ENCODE data around the gene TAMALIN.
A peak's percentile ranks its signal among the peaks of the same experiment; 100 is the strongest.

The TAMALIN gene

DNA sequence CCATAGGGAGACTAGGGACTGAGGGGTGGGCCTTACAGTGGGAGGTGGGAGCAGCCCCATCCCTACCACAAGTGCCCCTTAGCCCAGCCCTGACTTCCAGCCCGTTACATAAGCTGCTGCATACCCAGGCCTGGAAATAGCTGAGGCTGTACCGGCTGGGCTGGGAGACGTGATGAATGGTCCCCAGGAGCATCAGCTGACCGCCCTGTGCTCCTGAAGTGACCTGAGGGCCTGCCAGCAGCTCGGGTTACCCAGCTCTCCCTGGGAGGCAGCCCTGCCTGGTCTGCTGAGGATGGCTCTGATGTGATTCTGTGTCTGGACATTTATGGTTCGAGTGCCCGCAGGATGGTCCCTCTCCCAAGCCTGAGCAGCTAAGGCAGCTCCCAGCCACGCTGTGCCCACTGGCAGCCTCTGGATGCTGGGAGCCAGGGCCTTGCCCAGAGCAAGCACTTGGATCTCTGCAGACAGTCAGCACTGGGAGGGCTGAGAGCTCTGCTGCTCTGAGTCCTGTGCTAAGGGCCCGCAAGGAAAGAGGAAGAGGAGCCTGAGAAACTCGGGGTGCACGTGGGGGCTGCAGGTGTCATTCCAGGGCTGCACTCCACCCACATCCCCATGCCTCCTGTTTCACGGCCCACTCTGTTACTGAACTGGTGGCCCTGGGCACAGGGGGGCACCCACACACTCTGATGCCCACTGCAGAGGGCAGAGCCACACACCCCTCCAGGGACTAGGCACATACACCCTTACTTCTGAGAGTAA, 20.5 kb downstream of the TAMALIN start:
- H3K4me3 ChIP-seq (ENCODE audit: low read depth, low read length) = no peak overlapping the region
- no peak for DNase-seq (ENCODE audit: low read depth)
- TF ChIP-seq, protein P1, sequence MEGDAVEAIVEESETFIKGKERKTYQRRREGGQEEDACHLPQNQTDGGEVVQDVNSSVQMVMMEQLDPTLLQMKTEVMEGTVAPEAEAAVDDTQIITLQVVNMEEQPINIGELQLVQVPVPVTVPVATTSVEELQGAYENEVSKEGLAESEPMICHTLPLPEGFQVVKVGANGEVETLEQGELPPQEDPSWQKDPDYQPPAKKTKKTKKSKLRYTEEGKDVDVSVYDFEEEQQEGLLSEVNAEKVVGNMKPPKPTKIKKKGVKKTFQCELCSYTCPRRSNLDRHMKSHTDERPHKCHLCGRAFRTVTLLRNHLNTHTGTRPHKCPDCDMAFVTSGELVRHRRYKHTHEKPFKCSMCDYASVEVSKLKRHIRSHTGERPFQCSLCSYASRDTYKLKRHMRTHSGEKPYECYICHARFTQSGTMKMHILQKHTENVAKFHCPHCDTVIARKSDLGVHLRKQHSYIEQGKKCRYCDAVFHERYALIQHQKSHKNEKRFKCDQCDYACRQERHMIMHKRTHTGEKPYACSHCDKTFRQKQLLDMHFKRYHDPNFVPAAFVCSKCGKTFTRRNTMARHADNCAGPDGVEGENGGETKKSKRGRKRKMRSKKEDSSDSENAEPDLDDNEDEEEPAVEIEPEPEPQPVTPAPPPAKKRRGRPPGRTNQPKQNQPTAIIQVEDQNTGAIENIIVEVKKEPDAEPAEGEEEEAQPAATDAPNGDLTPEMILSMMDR (IDR thresholded peaks at IDR 0.05; ENCODE audit: insufficient read depth, low read depth, low read length, missing control alignments) = no peak

DNA sequence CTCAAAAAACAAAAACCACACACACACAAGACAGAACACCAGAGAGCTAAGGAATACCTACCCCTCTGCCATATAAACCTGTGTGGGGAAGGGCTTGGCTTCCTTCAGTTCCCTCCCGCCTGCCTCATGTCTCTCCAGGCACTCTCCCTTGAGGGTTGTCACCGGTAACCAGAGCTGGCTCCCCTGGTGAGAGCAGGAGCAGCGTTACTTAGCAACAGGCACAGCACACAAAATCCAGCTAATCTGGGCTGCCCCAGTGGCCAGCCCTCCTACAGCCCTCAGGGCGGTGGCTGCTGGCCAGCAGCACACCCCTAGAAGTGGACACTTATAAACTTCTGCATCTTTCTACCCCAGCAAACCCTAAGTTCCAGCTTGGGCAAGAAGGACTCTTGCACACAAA, 22.9 kb downstream of the TAMALIN start:
- DNase-seq (ENCODE audit: low read depth) = no peak
- H3K4me3 ChIP-seq (ENCODE audit: low read depth, low read length) = no peak overlapping the region
- TF ChIP-seq, protein P1 (IDR thresholded peaks at IDR 0.05; ENCODE audit: insufficient read depth, low read depth, low read length, missing control alignments) = no peak

DNA sequence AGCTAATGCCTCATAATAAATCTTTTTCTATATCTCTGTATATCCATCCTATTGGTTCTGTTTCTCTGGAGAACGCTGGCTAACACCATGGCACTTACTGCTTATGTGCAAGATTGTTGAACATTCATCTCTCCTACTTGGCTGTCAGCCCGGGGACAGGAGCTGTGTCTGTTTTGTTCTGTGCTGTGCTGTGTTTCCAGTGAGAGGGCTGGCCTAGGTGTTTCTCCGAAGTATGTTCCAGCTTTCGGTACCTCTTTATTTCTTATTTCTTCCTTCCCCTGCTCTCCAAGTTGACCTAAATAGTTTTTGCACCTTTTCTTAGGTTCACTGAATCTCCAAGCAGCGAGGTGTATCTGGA, 25.7 kb downstream of the TAMALIN start:
- TF ChIP-seq, protein P1 (IDR thresholded peaks at IDR 0.05; ENCODE audit: insufficient read depth, low read depth, low read length, missing control alignments) = no peak
- H3K4me3 ChIP-seq (ENCODE audit: low read depth, low read length) = no peak overlapping the region
- DNase-seq (ENCODE audit: low read depth) = no peak

DNA sequence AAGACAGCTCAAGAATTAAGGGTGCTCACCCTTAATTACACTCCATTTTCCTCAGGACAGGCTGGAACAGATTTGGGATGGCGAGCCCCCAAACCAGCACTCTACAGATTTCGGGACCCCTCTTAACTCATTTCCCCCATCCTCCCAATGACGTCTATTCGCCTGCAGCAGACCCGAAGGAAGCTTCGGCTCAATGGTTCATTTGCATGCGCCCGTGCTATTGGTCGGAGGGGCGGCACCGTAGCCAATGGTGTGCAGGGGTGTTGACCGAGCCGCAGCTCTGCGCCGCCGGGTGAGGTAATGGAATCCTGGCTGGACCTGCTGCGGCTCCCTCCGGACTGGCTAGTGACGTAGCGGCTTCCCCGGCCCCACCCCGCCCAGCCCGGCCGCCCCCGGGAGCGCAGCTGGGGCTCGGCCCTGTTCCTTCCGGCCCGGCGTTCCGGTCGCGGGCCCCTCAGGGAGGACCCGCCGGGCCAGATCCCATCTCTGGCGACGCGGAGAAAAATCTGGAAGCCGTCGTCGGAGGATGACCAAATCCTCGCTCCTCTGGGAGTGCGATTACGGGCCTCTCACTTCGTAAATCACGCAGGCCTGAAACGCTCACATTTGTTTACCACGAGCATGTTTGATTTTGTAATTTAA, 26.2 kb downstream of the TAMALIN start:
- H3K4me3 ChIP-seq (ENCODE audit: low read depth, low read length) = peak overlapping the region; percentile 57
- DNase-seq (ENCODE audit: low read depth) = peak; percentile 93
- TF ChIP-seq, protein P1 (IDR thresholded peaks at IDR 0.05; ENCODE audit: insufficient read depth, low read depth, low read length, missing control alignments) = no peak

DNA sequence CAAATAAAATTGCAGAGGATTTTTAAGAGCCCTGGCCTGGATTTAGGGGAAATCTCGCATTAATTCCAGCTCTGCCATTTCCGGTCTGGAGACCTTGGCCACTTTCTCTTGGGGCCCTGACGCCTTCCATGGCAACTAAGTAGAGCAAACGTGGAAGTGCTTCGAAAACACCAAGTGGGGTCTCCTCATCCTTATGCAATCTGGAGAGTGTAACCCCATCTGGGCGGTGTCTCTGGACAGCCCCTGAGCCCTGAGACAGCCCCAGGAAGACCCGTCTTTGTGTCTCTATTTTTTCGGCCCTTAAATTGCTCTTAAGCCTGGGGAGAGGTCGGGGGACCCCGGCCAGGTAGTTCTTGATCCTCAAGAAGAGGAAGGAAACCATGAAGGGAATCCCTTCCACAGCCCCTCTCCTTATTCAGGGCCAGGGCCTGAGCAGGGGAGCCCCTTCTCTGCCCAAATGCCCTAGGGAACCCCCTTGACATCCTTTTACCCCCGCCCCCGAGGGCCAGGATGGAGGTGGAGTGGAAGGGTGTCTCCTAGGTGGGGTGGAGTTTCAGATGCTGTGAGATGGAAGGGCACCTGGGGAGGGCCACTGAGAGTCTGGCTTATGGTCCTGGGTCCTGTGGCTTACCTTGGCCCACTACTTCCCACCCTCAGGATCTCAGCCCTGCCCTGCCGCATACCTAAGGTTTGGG, 26.8 kb downstream of the TAMALIN start:
- H3K4me3 ChIP-seq (ENCODE audit: low read depth, low read length) = peak overlapping the region; percentile 57
- DNase-seq (ENCODE audit: low read depth) = no peak
- TF ChIP-seq, protein P1 (IDR thresholded peaks at IDR 0.05; ENCODE audit: insufficient read depth, low read depth, low read length, missing control alignments) = no peak

DNA sequence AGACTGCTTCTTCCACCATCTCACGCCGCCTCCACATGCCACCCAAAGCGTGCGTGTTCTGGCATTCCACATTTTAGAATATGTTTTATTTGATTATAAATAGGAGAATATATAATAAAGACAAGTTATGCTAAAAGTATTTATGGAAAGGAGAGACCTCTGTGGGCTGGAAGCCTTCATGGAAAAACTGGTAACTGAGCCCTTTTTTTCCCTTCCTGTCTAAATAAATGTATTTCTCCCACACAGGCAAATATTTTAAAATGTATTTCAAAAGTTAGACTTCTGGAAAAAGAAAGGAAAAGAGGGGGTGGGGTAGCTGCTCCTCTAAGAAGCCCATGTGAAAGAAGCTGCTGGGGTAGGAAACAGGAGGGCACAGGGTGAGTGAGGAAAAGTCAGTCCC, 28.4 kb downstream of the TAMALIN start:
- no peak for DNase-seq (ENCODE audit: low read depth)
- H3K4me3 ChIP-seq (ENCODE audit: low read depth, low read length) = no peak overlapping the region
- TF ChIP-seq, protein P1 (IDR thresholded peaks at IDR 0.05; ENCODE audit: insufficient read depth, low read depth, low read length, missing control alignments) = no peak

Measured in GM12865 (cell line).